ENCODE data around the gene HK2.

GRCh38 chr2:74872389-74872836 lies 38.5 kb downstream of the HK2 start:
- TF ChIP-seq, protein P1, sequence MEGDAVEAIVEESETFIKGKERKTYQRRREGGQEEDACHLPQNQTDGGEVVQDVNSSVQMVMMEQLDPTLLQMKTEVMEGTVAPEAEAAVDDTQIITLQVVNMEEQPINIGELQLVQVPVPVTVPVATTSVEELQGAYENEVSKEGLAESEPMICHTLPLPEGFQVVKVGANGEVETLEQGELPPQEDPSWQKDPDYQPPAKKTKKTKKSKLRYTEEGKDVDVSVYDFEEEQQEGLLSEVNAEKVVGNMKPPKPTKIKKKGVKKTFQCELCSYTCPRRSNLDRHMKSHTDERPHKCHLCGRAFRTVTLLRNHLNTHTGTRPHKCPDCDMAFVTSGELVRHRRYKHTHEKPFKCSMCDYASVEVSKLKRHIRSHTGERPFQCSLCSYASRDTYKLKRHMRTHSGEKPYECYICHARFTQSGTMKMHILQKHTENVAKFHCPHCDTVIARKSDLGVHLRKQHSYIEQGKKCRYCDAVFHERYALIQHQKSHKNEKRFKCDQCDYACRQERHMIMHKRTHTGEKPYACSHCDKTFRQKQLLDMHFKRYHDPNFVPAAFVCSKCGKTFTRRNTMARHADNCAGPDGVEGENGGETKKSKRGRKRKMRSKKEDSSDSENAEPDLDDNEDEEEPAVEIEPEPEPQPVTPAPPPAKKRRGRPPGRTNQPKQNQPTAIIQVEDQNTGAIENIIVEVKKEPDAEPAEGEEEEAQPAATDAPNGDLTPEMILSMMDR (IDR thresholded peaks at IDR 0.05) = no peak
- TF ChIP-seq POLR2AphosphoS5 (IDR thresholded peaks at IDR 0.05) (no peak), EP300 (IDR thresholded peaks at IDR 0.05) (no peak)
